OCI-M2 (cell line): Measurements from ENCODE around the gene RAB14.

Experiments used
- DNase-seq: peaks from one replicate; lab custom pipeline; 2025; ENCODE audit not compliant: unreplicated experiment; lab: John Stamatoyannopoulos, UW

The RAB14 gene

GRCh38 chr9:121220996-121221663 lies 19.5 kb upstream of the RAB14 start:
- DNase-seq: no peak

- no peak for DNase-seq
Measured at GRCh38 chr9:121219530-121219929, 17.9 kb upstream of the RAB14 start.

- DNase-seq: no peak
Measured at GRCh38 chr9:121218357-121219027, 16.8 kb upstream of the RAB14 start.

- no peak for DNase-seq
Measured at GRCh38 chr9:121217609-121218292, 16.1 kb upstream of the RAB14 start.

- DNase-seq: no peak
Measured at GRCh38 chr9:121216271-121216805, 14.7 kb upstream of the RAB14 start.

- DNase-seq: no peak
Measured at GRCh38 chr9:121214005-121214404, 12.3 kb upstream of the RAB14 start.

- DNase-seq: peak; percentile 50
Measured at GRCh38 chr9:121213136-121213806, 11.6 kb upstream of the RAB14 start.

GRCh38 chr9:121210536-121210935 lies 8.9 kb upstream of the RAB14 start:
- DNase-seq: no peak

- DNase-seq: no peak
Measured at GRCh38 chr9:121207371-121207940, 5.8 kb upstream of the RAB14 start.

- no peak for DNase-seq
Measured at GRCh38 chr9:121206516-121207370, 5.1 kb upstream of the RAB14 start.

GRCh38 chr9:121204611-121205010 lies 2.9 kb upstream of the RAB14 start:
- no peak for DNase-seq

- DNase-seq: no peak
Measured at GRCh38 chr9:121204121-121204520, 2.5 kb upstream of the RAB14 start.

- no peak for DNase-seq
Measured at GRCh38 chr9:121201045-121201737, 478 bp downstream of the RAB14 start.

GRCh38 chr9:121200356-121200755 lies 1.3 kb downstream of the RAB14 start:
- no peak for DNase-seq

GRCh38 chr9:121199921-121200320 lies 1.7 kb downstream of the RAB14 start:
- DNase-seq: no peak

- DNase-seq: no peak
Measured at GRCh38 chr9:121198512-121199042, 3.1 kb downstream of the RAB14 start.

- DNase-seq: no peak
Measured at GRCh38 chr9:121197132-121197531, 4.5 kb downstream of the RAB14 start.

GRCh38 chr9:121196389-121196788 lies 5.3 kb downstream of the RAB14 start:
- no peak for DNase-seq

GRCh38 chr9:121194730-121195129 lies 6.9 kb downstream of the RAB14 start:
- no peak for DNase-seq
